Measurements from ENCODE around the gene SYT1.

DNA sequence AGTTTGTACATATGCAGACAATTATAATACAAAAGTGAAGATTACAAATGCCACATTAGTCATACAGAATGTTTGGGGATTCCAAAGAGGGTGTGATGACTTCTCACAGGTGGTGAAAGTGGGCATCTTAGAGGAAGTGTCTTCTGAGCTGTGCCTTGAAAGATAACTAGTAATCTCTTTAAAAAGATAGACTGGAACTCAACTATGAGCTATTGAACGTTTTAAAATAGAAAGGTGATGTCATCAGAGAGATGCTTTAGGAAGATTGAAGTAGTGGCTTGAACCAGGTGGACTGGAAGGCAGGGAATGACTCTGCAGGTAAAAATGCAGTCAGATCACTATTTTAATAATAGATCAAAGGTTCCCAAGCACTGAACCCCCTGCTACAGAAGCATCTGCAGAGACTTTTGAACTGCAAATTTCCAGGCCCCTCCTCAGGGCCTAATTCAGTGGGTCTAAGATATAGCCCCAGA is 50.3 kb downstream of the SYT1 start:
- TF ChIP-seq CTCF (conservative IDR thresholded peaks at IDR 0.05; ENCODE audit: low read depth in 2 of 2) (no peak), ETS1 (IDR thresholded peaks at IDR 0.05) (no peak), CREB1 (CRISPR knock-in tag; IDR thresholded peaks at IDR 0.05; ENCODE audit: low read depth) (peak; percentile 58; the same call in 1 of the 2 replicates), EZH2 (IDR thresholded peaks at IDR 0.05; ENCODE audit: low read depth, unreplicated experiment) (no peak), EZH2phosphoT487 (IDR thresholded peaks at IDR 0.05; ENCODE audit: unreplicated experiment) (no peak), POLR2AphosphoS5 (IDR thresholded peaks at IDR 0.05; ENCODE audit: low read depth) (no peak), JUNB (IDR thresholded peaks at IDR 0.05; ENCODE audit: unreplicated experiment) (no peak), ZNF114 (CRISPR knock-in tag; IDR thresholded peaks at IDR 0.05) (no peak), STAT1 (IDR thresholded peaks at IDR 0.05; ENCODE audit: unreplicated experiment) (no peak), ZNF331 (CRISPR knock-in tag; IDR thresholded peaks at IDR 0.05; ENCODE audit: low read depth) (no peak)
- TF ChIP-seq, protein P1, sequence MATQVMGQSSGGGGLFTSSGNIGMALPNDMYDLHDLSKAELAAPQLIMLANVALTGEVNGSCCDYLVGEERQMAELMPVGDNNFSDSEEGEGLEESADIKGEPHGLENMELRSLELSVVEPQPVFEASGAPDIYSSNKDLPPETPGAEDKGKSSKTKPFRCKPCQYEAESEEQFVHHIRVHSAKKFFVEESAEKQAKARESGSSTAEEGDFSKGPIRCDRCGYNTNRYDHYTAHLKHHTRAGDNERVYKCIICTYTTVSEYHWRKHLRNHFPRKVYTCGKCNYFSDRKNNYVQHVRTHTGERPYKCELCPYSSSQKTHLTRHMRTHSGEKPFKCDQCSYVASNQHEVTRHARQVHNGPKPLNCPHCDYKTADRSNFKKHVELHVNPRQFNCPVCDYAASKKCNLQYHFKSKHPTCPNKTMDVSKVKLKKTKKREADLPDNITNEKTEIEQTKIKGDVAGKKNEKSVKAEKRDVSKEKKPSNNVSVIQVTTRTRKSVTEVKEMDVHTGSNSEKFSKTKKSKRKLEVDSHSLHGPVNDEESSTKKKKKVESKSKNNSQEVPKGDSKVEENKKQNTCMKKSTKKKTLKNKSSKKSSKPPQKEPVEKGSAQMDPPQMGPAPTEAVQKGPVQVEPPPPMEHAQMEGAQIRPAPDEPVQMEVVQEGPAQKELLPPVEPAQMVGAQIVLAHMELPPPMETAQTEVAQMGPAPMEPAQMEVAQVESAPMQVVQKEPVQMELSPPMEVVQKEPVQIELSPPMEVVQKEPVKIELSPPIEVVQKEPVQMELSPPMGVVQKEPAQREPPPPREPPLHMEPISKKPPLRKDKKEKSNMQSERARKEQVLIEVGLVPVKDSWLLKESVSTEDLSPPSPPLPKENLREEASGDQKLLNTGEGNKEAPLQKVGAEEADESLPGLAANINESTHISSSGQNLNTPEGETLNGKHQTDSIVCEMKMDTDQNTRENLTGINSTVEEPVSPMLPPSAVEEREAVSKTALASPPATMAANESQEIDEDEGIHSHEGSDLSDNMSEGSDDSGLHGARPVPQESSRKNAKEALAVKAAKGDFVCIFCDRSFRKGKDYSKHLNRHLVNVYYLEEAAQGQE (IDR thresholded peaks at IDR 0.05; ENCODE audit: unreplicated experiment): no peak
